GM19463 (cell line): ENCODE results near the gene RYR1.
"Not testable (repeated sequence)": the region's sequence is repeated elsewhere in the genome, so short reads cannot be mapped to it uniquely, and the experiment has no call there.

Experiments
- ATAC-seq: cut with Tn5 transposase; IDR thresholded peaks from one replicate; pipeline ENCODE4 v1.9.1; 2021; ENCODE audit warnings: mild to moderate bottlenecking, moderate library complexity; ENCODE audit not compliant: unreplicated experiment

RYR1 gene

GRCh38 chr19:38559428-38560401 is 126.2 kb downstream of the RYR1 start:
- peak; percentile 72 for ATAC-seq

DNA sequence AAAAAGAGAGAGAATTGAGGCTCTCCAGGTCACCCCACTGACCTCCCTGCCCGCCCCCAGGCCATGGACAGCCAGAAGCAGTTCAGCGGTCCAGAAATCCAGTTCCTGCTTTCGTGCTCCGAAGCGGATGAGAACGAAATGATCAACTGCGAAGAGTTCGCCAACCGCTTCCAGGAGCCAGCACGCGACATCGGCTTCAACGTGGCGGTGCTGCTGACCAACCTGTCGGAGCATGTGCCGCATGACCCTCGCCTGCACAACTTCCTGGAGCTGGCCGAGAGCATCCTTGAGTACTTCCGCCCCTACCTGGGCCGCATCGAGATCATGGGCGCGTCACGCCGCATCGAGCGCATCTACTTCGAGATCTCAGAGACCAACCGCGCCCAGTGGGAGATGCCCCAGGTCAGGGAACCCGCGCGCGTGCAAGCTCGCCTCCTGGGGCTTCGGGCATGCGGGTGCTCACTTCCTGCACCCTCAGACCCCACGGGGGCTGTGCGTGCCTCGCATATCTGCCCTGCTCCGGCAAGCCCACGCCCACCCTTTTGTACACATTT is 127.6 kb downstream of the RYR1 start:
- ATAC-seq = no peak

- ATAC-seq = no peak
Observed at GRCh38 chr19:38561658-38562057, 128.2 kb downstream of the RYR1 start.

DNA sequence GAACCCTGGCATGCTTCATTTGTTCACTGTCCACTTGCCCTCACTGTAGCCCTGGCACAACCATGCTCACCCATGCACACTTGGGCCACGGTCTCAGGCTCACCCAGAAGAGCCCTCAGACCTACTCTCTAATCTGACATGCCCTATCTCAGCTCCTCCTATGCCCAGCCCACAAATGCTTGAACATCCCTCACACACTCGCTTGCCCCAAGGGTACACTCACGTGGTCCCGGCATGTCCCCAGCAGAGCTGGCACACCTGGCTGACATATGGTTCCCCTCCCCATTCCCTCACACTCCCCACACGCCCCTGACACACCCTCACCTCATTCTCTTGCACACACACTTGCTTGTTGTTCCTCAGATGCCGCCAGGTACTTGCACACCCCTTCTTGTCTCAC is 128.6 kb downstream of the RYR1 start:
- no peak for ATAC-seq

- no peak for ATAC-seq
Observed at GRCh38 chr19:38563475-38563874, 130.0 kb downstream of the RYR1 start.

DNA sequence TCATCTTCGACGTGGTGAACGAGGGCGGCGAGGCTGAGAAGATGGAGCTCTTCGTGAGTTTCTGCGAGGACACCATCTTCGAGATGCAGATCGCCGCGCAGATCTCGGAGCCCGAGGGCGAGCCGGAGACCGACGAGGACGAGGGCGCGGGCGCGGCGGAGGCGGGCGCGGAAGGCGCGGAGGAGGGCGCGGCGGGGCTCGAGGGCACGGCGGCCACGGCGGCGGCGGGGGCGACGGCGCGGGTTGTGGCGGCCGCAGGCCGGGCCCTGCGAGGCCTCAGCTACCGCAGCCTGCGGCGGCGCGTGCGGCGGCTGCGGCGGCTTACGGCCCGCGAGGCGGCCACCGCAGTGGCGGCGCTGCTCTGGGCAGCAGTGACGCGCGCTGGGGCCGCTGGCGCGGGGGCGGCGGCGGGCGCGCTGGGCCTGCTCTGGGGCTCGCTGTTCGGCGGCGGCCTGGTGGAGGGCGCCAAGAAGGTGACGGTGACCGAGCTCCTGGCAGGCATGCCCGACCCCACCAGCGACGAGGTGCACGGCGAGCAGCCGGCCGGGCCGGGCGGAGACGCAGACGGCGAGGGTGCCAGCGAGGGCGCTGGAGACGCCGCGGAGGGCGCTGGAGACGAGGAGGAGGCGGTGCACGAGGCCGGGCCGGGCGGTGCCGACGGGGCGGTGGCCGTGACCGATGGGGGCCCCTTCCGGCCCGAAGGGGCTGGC is 131.6 kb downstream of the RYR1 start:
- no peak for ATAC-seq

DNA sequence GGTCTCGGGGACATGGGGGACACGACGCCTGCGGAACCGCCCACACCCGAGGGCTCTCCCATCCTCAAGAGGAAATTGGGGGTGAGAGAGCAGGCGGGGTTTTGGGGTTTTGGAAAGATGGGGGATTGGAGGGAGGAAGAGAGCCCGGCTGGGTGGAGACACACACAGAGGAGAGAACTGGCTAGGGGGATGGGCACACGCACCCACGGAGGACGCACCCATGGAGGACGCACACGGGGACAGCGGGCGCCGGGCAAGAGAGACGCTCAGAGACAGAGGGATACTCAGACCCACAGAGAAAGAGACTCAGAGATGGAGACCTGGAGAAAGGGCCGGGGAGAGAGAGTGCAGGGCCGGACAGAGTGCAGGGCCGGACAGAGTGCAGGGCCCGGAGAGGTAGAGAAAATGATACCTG is 132.2 kb downstream of the RYR1 start:
- ATAC-seq = no peak

- no peak for ATAC-seq
Observed at GRCh38 chr19:38569368-38569983, 136.0 kb downstream of the RYR1 start.

DNA sequence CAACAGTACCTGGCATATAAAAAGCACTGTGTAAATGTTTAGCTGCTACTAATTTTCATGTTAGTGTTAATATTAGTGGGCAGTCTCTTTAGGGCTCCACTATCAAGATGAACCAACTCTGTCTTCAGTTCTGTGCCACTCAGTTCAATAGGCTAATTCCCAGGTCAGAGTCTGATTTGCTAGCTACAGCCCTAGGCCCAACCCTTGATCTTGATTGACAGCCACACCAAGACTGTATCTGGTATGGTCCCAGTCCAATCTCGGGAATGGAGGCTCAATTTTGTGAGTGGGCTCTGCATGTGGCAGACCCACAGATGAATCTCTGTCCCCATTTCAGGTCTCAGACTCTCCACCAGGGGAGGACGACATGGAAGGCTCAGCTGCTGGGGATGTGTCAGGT is 138.2 kb downstream of the RYR1 start:
- ATAC-seq = no peak

DNA sequence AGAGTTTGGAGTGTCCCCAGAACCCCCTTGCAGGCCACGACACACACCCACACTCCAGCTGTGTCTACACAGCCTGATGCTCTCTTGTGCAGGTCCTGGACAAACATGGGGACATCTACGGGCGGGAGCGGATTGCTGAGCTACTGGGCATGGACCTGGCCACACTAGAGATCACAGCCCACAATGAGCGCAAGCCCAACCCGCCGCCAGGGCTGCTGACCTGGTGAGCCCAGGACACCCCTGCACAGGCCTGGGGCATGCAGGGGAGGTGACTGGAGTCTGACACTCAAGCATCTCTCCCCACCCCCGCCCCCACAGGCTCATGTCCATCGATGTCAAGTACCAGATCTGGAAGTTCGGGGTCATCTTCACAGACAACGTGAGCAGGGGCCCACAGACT is 144.3 kb downstream of the RYR1 start:
- ATAC-seq = no peak

GRCh38 chr19:38579304-38579703 is 145.8 kb downstream of the RYR1 start:
- ATAC-seq = not testable (repeated sequence)

- ATAC-seq = no peak
Observed at GRCh38 chr19:38580080-38580479, 146.6 kb downstream of the RYR1 start.

DNA sequence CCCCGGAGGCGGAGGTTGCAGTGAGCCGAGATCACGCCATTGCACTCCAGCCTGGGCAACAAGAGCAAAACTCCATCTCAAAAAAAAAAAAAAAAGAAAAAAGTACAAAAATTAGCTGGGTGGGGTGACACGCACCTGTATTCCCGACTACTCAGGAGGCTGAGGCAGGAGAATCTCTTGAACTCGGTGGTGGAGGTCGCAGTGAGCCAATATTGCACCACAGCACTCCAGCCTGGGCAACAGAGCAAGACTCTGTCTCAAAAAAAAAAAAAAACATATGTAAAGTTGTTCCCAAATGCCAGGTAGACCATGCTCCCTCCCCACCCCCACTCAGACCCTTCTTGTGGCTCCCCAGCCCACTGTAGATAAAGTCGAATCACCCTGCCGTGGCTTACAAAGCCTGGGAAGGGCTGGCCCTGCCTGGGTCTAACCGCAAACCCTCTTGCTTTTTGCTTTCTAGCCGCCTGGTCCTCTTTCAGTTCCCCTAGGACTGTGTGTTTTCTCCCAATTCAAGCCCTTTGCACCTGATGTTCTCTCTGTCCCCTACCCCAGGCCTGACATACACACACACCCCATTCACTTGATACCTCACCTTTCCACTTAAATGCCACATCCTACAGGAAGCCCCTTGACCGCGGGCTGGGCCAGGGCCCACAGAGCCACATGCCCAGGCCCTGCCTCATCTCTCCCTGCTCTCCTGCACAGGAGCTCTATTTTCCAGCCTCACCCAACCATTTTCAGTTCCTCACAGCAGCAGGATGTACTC is 149.9 kb downstream of the RYR1 start:
- ATAC-seq = peak; percentile 77

DNA sequence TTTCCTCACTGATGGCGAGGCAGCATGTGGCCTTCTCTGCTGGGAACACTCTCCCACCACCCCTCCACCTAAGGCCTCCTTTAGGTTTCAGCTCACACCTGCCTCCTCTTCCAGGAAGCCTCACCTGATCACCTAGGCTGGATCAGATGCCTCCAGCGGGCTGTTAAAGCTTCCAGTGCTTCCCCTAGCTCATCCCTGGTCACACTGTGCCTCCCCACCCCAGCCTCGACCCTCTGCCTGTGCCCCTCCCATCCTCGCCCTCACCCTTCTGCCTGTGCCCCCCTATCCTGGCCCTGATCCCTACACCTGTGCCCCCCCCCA is 150.5 kb downstream of the RYR1 start:
- no peak for ATAC-seq

GRCh38 chr19:38587562-38587961 is 154.1 kb downstream of the RYR1 start:
- ATAC-seq = no peak

GRCh38 chr19:38588041-38588440 is 154.6 kb downstream of the RYR1 start:
- no peak for ATAC-seq

- ATAC-seq = no peak
Observed at GRCh38 chr19:38592940-38593339, 159.4 kb downstream of the RYR1 start.

DNA sequence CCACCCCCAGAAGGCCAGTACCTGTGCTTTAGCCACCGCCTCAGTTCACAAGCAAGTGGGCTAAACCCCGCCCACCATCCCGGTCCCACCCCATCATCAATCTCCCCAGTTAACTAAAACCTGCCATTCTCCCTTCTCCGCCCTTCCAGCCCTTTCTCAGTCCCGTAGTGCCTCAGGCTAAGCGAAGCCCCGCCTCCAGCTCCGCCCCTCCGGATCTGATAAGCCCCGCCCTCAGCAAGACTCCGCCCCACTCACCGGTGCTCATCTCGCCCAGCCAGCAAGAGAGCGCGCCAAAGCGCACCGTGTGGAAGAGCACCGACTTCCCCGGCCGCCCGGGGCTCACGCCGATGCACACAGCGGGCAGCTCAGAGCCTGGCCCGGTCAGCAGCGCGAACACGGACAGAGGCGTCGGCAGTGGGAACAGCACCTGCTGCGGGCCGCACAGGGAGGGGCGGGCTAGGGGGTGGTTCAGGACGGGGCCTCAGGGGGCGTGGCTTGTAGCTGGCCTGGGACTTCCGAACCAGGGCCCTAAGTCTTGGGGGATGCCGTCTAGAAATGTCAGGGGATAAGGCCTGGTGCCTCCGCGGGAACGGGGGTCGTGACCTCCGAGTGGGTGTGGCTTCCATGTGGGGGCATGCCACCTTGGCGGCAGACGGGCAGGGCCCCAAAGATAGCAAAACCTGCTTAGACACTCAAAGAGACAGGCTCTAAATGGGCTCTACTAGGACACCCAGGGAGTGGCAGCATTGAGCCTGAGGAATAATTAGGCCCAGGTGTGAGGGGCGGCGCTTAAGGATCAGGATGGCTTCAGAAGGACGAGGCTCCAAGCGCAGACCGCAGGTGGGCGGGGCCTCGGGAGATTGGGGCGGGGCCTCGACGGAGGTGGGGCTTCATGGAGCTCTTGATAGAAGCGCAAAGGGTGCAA is 162.8 kb downstream of the RYR1 start:
- no peak for ATAC-seq

GRCh38 chr19:38597075-38597474 is 163.6 kb downstream of the RYR1 start:
- no peak for ATAC-seq

DNA sequence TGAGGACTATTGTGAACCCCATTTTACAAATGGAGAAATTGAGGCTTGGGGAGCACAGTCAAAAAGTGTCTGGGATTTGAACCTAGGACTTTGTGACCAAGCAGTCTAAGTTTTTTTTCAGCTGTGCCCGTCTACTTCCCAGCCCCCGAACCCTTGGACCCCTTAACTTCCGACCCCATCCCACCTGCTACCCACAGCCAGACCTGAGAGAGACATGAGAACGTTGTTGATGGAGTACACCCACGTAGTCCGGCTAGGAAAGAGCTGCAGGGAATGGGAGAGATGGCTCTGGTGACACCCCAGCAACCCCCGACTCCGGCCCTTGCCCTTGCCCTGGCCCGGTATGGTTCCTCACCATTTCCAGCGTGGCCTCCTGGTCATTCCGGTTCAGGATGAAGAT is 166.2 kb downstream of the RYR1 start:
- ATAC-seq = no peak
